SU-DHL-6 (cell line): ENCODE results near the gene SVIL.
"Not testable (repeated sequence)": the region's sequence is repeated elsewhere in the genome, so short reads cannot be mapped to it uniquely, and the experiment has no call there.

Experiments used
- H2AFZ ChIP-seq: fragments of 200-600 bp; sonication (generic); 2 replicates; pipeline ENCODE4 v1.6.1; 2014; ENCODE audit warnings: low read depth, mild to moderate bottlenecking, moderate library complexity, mixed read lengths, antibody characterized with exemption, low read length; ENCODE audit not compliant: severe bottlenecking
- H3F3A ChIP-seq: fragments of 200-600 bp; shearing (Covaris generic); 2 replicates; pipeline ENCODE4 v1.6.0; 2016; ENCODE audit warnings: antibody characterized with exemption, mild to moderate bottlenecking; ENCODE audit not compliant: insufficient read depth
- H3K27ac ChIP-seq: fragments of 200-600 bp; sonication (generic); 2 replicates; pipeline ENCODE4 v1.5.1; 2016; ENCODE audit warnings: low read depth, mild to moderate bottlenecking, low read length, moderate library complexity, mixed read lengths
- H3K27me3 ChIP-seq: fragments of 200-600 bp; sonication (generic), shearing (Covaris generic); 2 replicates; pipeline ENCODE4 v1.6.0; 2014; ENCODE audit warnings: mild to moderate bottlenecking, low read length
- H3K36me3 ChIP-seq: fragments of 200-600 bp; sonication (generic); 2 replicates; pipeline ENCODE4 v1.6.1; 2014; ENCODE audit warnings: mild to moderate bottlenecking, low read length, mixed read lengths
- H3K4me2 ChIP-seq: fragments of 300-600, 200-600 bp; shearing (Covaris generic), sonication (generic); 2 replicates; pipeline ENCODE4 v1.6.0; 2014; ENCODE audit warnings: low read length, low read depth, mild to moderate bottlenecking; ENCODE audit not compliant: poor library complexity, severe bottlenecking
- H3K4me3 ChIP-seq: fragments of 200-600 bp; sonication (generic); 2 replicates; pipeline ENCODE4 v1.5.1; 2014; ENCODE audit warnings: antibody characterized with exemption, low read length, mild to moderate bottlenecking, mixed read lengths; ENCODE audit not compliant: insufficient read depth, poor library complexity, severe bottlenecking
- H3K79me2 ChIP-seq: fragments of 200-600 bp; sonication (generic); 2 replicates; pipeline ENCODE4 v1.6.1; 2014; ENCODE audit warnings: mild to moderate bottlenecking, low read length, moderate library complexity; ENCODE audit not compliant: insufficient read depth
- H3K9ac ChIP-seq: fragments of 200-600 bp; sonication (generic); 2 replicates; pipeline ENCODE4 v1.7.0; 2014; ENCODE audit warnings: mild to moderate bottlenecking, low read length
- H3K9me2 ChIP-seq: fragments of 200-600 bp; sonication (generic); replicated peaks from 2 replicates; pipeline ENCODE4 v1.6.1; 2014; ENCODE audit warnings: low read length; ENCODE audit not compliant: insufficient read depth
- H3K9me3 ChIP-seq: fragments of 200-600 bp; sonication (generic); 2 replicates; pipeline ENCODE4 v1.6.1; 2014; ENCODE audit warnings: low read length, mixed read lengths; ENCODE audit not compliant: insufficient read depth
- H4K20me1 ChIP-seq: fragments of 200-600 bp; sonication (generic); 2 replicates; pipeline ENCODE4 v1.6.1; 2014; ENCODE audit warnings: low read depth, mild to moderate bottlenecking, antibody characterized with exemption, low read length, moderate library complexity, mixed read lengths
- EZH2phosphoT487 ChIP-seq: fragments of 200-600 bp; sonication (generic), shearing (Covaris generic); conservative IDR thresholded peaks from 2 replicates; pipeline ENCODE4 v1.6.1; 2018; ENCODE audit warnings: mild to moderate bottlenecking, antibody characterized with exemption, low read length, moderate library complexity, mixed read lengths
- TF ChIP-seq, protein P1 (sequence below): fragments of 200-600 bp; sonication (generic); IDR thresholded peaks from one replicate; pipeline ENCODE4 v1.5.1; 2017; ENCODE audit warnings: antibody characterized with exemption, mild to moderate bottlenecking, low read length, moderate library complexity; ENCODE audit not compliant: insufficient read depth, poor library complexity, severe bottlenecking

Gene SVIL

DNA sequence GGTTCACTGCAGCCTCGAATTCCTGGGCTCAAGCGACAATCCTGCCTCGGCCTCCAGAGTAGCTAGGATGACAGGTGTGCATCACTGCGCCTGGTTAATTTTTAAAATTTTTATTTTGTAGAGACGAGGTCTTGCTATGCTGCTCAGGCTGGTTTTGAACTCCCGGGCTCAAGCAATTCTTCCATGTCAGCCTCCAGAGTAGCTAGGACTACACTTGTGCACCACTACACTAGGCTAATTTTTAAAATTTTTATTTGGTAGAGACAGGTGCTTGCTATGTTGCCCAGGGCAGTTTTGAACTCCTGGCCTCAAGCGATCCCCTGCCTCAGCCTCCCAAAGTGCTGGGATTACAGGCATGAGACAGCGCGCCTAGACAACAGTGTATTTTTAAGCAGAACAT is 120.5 kb downstream of the SVIL start:
- no peak overlapping the region for H3K4me3 ChIP-seq
- no peak for TF ChIP-seq EZH2phosphoT487
- TF ChIP-seq, protein P1, sequence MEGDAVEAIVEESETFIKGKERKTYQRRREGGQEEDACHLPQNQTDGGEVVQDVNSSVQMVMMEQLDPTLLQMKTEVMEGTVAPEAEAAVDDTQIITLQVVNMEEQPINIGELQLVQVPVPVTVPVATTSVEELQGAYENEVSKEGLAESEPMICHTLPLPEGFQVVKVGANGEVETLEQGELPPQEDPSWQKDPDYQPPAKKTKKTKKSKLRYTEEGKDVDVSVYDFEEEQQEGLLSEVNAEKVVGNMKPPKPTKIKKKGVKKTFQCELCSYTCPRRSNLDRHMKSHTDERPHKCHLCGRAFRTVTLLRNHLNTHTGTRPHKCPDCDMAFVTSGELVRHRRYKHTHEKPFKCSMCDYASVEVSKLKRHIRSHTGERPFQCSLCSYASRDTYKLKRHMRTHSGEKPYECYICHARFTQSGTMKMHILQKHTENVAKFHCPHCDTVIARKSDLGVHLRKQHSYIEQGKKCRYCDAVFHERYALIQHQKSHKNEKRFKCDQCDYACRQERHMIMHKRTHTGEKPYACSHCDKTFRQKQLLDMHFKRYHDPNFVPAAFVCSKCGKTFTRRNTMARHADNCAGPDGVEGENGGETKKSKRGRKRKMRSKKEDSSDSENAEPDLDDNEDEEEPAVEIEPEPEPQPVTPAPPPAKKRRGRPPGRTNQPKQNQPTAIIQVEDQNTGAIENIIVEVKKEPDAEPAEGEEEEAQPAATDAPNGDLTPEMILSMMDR = no peak

DNA sequence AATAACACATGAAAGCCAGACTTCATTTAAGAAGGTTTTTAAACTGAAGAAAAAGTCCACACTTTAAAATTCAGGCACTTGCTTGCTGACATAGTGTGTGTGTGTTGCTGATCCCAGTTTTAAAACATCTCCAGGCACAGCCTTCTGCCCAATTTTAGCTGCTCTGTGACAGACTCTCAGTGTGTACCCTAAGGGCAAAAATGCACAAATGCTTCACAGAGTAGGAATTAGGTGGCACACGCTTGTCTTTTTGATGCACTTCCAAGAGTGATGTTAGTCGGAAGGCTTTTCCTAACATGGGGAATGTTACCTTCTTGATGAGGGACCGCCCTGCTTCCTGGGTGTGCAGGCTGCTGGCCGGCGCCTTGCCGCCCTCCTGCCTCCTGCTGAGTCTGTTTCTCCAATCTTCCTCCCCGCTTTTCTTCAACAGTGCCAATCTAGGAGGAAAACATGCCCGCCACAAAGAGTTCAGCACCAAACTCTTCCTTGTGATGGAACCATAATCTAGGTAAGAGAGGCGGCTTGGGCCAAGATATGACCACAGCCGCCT is 122.3 kb downstream of the SVIL start:
- Histone ChIP-seq H3K79me2 (no peaks in the 10 kb centered on the region), H2AFZ (no peak overlapping the region), H3K9ac (no peak overlapping the region), H3K27ac (no peak overlapping the region), H3K36me3 (no peaks in the 10 kb centered on the region), H4K20me1 (no peaks in the 10 kb centered on the region), H3K9me2 (no peaks in the 10 kb centered on the region), H3K4me2 (no peak overlapping the region), H3K27me3 (no peaks in the 10 kb centered on the region), H3F3A (no peaks in the 10 kb centered on the region), H3K4me3 (no peak overlapping the region), H3K9me3 (no peaks in the 10 kb centered on the region)
- TF ChIP-seq EZH2phosphoT487 = no peak
- TF ChIP-seq, protein P1 = no peak

More for the DNA sequence above, 120.5 kb downstream of the SVIL start:
- Histone ChIP-seq H4K20me1 (no peaks in the 10 kb centered on the region), H3K9me2 (no peaks in the 10 kb centered on the region), H3K27me3 (no peaks in the 10 kb centered on the region), H3K4me2 (no peak overlapping the region), H3F3A (no peaks in the 10 kb centered on the region), H3K27ac (no peak overlapping the region), H3K79me2 (no peaks in the 10 kb centered on the region), H3K36me3 (no peaks in the 10 kb centered on the region), H3K9me3 (no peaks in the 10 kb centered on the region), H3K9ac (no peak overlapping the region), H2AFZ (no peak overlapping the region)

DNA sequence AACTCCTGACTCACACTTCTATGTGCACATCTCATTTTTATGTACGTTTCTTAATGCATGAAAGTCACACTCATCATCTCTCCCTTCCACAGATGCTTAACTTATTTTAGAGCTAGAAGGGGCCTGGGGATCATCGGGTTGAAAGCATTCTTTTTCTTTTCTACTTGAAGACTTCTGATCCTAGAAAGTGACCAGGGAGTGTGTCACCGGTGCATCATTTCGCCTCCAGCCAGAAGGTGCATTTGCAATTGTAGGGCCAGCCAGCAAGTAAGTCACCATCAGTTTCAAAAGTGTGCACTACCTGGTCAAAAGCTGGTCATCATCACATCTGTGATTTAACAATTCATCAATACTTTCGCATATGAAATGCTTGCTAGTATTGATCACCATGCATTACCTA is 123.0 kb downstream of the SVIL start:
- H3K4me3 ChIP-seq, H3K27me3 ChIP-seq, H4K20me1 ChIP-seq, H2AFZ ChIP-seq, H3K9me3 ChIP-seq, H3K9ac ChIP-seq, H3K27ac ChIP-seq, H3F3A ChIP-seq, H3K36me3 ChIP-seq, H3K4me2 ChIP-seq, H3K9me2 ChIP-seq, H3K79me2 ChIP-seq: not testable (repeated sequence)

DNA sequence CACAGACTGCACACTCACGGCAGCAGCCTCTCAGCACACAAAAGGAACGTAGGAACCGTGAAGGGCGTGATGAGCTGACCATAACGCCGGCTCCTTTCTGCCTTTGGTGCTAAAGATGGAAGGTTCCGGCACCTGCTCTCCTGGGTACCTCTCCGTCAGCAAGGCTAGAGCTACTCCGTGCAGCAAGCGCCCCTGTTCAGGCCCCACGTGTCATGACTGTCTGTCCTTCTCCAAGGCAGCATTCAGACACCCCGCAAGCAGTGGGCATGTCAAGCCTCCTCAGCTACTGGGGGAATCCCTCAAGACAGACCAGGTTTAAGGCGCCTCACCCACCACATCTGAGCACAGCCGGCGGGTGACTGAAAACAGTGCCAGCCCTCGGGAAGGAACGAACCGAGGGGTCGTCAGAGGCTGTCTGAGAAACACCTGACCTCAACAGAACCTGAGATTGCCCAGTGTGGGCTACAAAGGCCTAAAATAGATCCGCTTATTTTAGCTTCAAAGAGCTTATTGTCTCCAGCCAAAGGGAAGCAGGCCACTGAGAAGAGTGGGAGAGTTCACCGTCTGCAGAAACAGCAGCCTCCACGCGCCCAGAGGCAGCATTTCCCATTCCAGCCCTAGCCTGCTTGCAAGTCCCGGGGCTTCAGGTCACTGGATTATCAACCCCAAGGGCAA is 124.2 kb downstream of the SVIL start:
- H3K36me3 ChIP-seq, H3F3A ChIP-seq, H3K4me3 ChIP-seq: not testable (repeated sequence)

More for the DNA sequence above, 124.2 kb downstream of the SVIL start:
- not testable (repeated sequence) for H3K27ac ChIP-seq, H3K27me3 ChIP-seq, H3K79me2 ChIP-seq, H3K4me2 ChIP-seq, H3K9me2 ChIP-seq, H3K9ac ChIP-seq, H4K20me1 ChIP-seq, H2AFZ ChIP-seq, H3K9me3 ChIP-seq
